Measurements from ENCODE around the gene CLPSL2. TPM values are rescaled to one million over a fixed set of nuclear protein-coding genes. Genes with fewer than 3 reads are reported as not detected.

Gene CLPSL2
- not detected for total RNA-seq (ENCODE audit: unreplicated experiment)
- long read RNA-seq, result 0 reads

GRCh38 chr6:35776364-35777215 is at the start of gene CLPSL2:
TSS of gene CLPSL2 (plus strand) at chr6:35776598. CDS start at chr6:35776619, 21 bp downstream.
- no peaks in the 10 kb centered on the region for H3K9me3 Mint-ChIP-seq (ENCODE audit: unreplicated experiment)
- DNase-seq (ENCODE audit: low spot score), result no peak
- H3K27me3 Mint-ChIP-seq (ENCODE audit: unreplicated experiment), result peaks cover 10% of the 10 kb centered on the region
- peak within 1 kb of the TSS; percentile 57 for H3K4me3 Mint-ChIP-seq (ENCODE audit: unreplicated experiment)
- TF ChIP-seq CTCF (IDR thresholded peaks at IDR 0.05; ENCODE audit: unreplicated experiment), result no peak
- no peaks in the 10 kb centered on the region for H3K4me1 Mint-ChIP-seq (ENCODE audit: unreplicated experiment)
- H3K27ac Mint-ChIP-seq (ENCODE audit: unreplicated experiment), result no peak within 1 kb of the TSS
- no peaks in the 10 kb centered on the region for H3K36me3 Mint-ChIP-seq (ENCODE audit: low read depth, unreplicated experiment)

- H3K4me1 Mint-ChIP-seq (ENCODE audit: unreplicated experiment), result peaks cover 18% of the 10 kb centered on the region
- no peaks in the 10 kb centered on the region for H3K9me3 Mint-ChIP-seq (ENCODE audit: unreplicated experiment)
- peaks cover 26% of the 10 kb centered on the region for H3K27me3 Mint-ChIP-seq (ENCODE audit: unreplicated experiment)
- H3K36me3 Mint-ChIP-seq (ENCODE audit: low read depth, unreplicated experiment), result peaks cover 6% of the 10 kb centered on the region
- TF ChIP-seq CTCF (IDR thresholded peaks at IDR 0.05; ENCODE audit: unreplicated experiment), result no peak
- peak; percentile 46 for DNase-seq (ENCODE audit: low spot score)
- H3K27ac Mint-ChIP-seq (ENCODE audit: unreplicated experiment), result no peak overlapping the region
- H3K4me3 Mint-ChIP-seq (ENCODE audit: unreplicated experiment), result peak overlapping the region; percentile 77
These were observed 49.0 kb upstream of the CLPSL2 start for GRCh38 chr6:35727231-35727934.

GRCh38 chr6:35727935-35728682 is 48.3 kb upstream of the CLPSL2 start:
- peaks cover 30% of the 10 kb centered on the region for H3K27me3 Mint-ChIP-seq (ENCODE audit: unreplicated experiment)
- DNase-seq (ENCODE audit: low spot score), result peak; percentile 47
- H3K4me3 Mint-ChIP-seq (ENCODE audit: unreplicated experiment), result peak overlapping the region; percentile 89
- no peaks in the 10 kb centered on the region for H3K9me3 Mint-ChIP-seq (ENCODE audit: unreplicated experiment)
- H3K27ac Mint-ChIP-seq (ENCODE audit: unreplicated experiment), result no peak overlapping the region
- peaks cover 21% of the 10 kb centered on the region for H3K4me1 Mint-ChIP-seq (ENCODE audit: unreplicated experiment)
- H3K36me3 Mint-ChIP-seq (ENCODE audit: low read depth, unreplicated experiment), result peaks cover 6% of the 10 kb centered on the region
- TF ChIP-seq CTCF (IDR thresholded peaks at IDR 0.05; ENCODE audit: unreplicated experiment), result no peak

- H3K36me3 Mint-ChIP-seq (ENCODE audit: low read depth, unreplicated experiment), result peaks cover 6% of the 10 kb centered on the region
- H3K4me1 Mint-ChIP-seq (ENCODE audit: unreplicated experiment), result peaks cover 19% of the 10 kb centered on the region
- no peak for DNase-seq (ENCODE audit: low spot score)
- no peak for TF ChIP-seq CTCF (IDR thresholded peaks at IDR 0.05; ENCODE audit: unreplicated experiment)
- peak overlapping the region; percentile 20 for H3K4me3 Mint-ChIP-seq (ENCODE audit: unreplicated experiment)
- no peaks in the 10 kb centered on the region for H3K9me3 Mint-ChIP-seq (ENCODE audit: unreplicated experiment)
- no peak overlapping the region for H3K27ac Mint-ChIP-seq (ENCODE audit: unreplicated experiment)
- H3K27me3 Mint-ChIP-seq (ENCODE audit: unreplicated experiment), result peaks cover 27% of the 10 kb centered on the region
These were observed 47.4 kb upstream of the CLPSL2 start for GRCh38 chr6:35728683-35729678.

Measured in endothelial cell (in vitro differentiated cells).